ENCODE data around the gene SDK1.

DNA sequence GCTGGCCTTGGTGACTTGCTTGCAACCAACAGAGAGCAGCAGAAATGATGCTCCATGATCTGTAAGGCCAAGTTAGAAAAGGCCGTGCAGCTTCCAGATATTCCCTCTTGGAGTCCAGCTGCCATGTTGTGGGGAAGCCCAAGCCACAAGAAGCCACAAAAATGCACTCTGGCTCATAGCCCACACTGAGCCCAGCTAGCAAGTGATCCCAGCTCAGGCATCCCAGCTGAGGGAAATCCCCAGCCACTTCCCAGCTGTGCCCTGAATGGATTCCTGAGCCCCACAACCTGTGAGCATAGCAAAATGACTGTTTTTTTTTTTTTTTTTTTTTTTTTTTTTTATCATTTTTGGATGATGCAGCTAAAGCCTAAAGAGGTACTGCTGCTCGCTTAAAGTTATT, 11.1 kb upstream of the SDK1 start:
- TF ChIP-seq CTCF (IDR thresholded peaks at IDR 0.05) (no peak), POLR2A (IDR thresholded peaks at IDR 0.05) (no peak)
